ENCODE measurements around the gene SGMS1.

DNA sequence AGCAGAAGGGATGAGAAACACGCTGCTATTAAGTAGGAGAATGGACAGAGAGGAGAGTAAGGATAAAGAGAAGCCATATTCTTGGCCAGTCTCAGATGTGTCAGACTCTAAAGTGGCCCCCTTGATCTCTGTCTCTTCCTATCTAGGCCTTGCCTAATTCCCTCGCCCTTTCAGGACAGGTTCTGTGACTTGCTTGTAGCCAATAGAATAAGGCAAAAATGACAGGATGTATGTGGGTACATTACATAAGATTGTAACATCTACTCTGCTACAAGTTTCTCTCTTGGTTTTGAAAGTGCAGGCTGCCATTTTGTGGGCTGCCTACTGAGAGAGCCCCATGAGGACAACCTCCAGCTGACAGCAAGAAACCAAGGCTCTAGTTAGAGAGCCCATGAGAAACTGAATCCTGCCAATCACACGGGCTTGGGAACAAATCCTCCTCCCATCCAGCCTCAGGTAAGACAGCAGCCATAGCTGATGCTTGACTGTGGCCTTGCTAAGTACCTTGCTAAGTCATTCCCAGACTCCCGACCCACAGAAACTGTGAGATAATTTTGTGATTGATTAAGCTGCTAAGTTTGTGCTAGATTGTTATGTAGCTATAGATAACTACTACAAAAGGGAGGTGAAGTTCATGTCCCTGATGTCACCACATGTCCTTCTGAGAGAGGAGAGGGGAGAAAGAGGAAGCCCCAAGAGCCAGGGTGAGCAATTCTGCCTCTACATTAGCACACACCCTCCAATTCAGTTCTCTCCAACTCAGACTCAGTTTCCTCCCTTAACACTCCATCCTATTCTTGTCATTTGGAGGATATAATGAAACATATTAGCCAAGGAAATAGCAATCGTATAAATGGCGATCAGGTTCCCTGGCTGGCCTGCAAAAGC, 185.5 kb downstream of the SGMS1 start:
- TF ChIP-seq CTCF (IDR thresholded peaks at IDR 0.05) = no peak
- no peak for TF ChIP-seq POLR2A (IDR thresholded peaks at IDR 0.05; ENCODE audit: low read depth)
- TF ChIP-seq EP300 (IDR thresholded peaks at IDR 0.05) = no peak
